Heart right ventricle (tissue), 16 donors: ENCODE data around the gene GMFB. TPM values are rescaled to one million over a fixed set of nuclear protein-coding genes. Genes with fewer than 3 reads are reported as not detected.

Source experiments
- ATAC-seq, 8 donors: fragments of 200-7000 bp; cut with Tn5 transposase; one replicate each; pipeline ENCODE4 v1.9.1; 2020; ENCODE audit warnings: mild to moderate bottlenecking in 8 of 8, moderate library complexity in 8 of 8, moderate number of reproducible peaks in 1 of 8
- DNase-seq, 2 donors: peaks; one replicate each; pipeline ENCODE4 v3.0.0-alpha.2; 2020
- H3K27ac ChIP-seq, 10 donors: fragments of 200-600 bp; sonication (generic) in 2 of 10; one replicate each; pipeline versions ENCODE4 v1.5.0 to v1.8.0; 2020 to 2022; ENCODE audit warnings: mild to moderate bottlenecking in 3 of 10
- H3K27me3 ChIP-seq, 7 donors: fragments of 200-600 bp; one replicate each; pipeline ENCODE4 v1.8.0; 2021 to 2022; ENCODE audit warnings: mild to moderate bottlenecking in 2 of 7
- H3K36me3 ChIP-seq, 9 donors: fragments of 200-600 bp; sonication (generic) in 1 of 9; one replicate each; pipeline versions ENCODE4 v1.5.0 to v1.8.0; 2020 to 2022; ENCODE audit warnings: mild to moderate bottlenecking in 2 of 9
- H3K4me1 ChIP-seq, 9 donors: fragments of 200-600 bp; sonication (generic) in 1 of 9; one replicate each; pipeline versions ENCODE4 v1.5.0 to v1.8.0; 2020 to 2022; ENCODE audit warnings: mild to moderate bottlenecking in 4 of 9
- H3K4me3 ChIP-seq, 10 donors: fragments of 200-600 bp; sonication (generic) in 2 of 10; one replicate each; pipeline versions ENCODE4 v1.5.0 to v1.8.0; 2020 to 2022; ENCODE audit warnings: mild to moderate bottlenecking in 7 of 10, moderate library complexity in 2 of 10
- H3K9me3 ChIP-seq, 11 donors: fragments of 200-600 bp in 10 of 11; sonication (generic) in 2 of 11; one replicate each; pipeline versions ENCODE4 v1.5.0 to v1.8.0; 2013 to 2022; ENCODE audit warnings: mild to moderate bottlenecking in 2 of 11, control low read depth in 1 of 11, moderate library complexity in 1 of 11
- CTCF ChIP-seq, 9 donors: fragments of 200-600 bp; sonication (generic) in 2 of 9; IDR thresholded peaks; one replicate each; pipeline versions ENCODE4 v1.5.0 to v1.8.0; 2021 to 2022; ENCODE audit warnings: antibody characterized with exemption in 9 of 9, mild to moderate bottlenecking in 5 of 9, moderate library complexity in 1 of 9
- WGBS, 2 donors: extraction: QIAGEN DNeasy Blood & Tissue Kit; methylation state at CpG; one replicate each; pipeline ENCODE4 v1.1.7; 2013; ENCODE audit warnings: inconsistent platforms in 1 of 2; 5-methylcytosine and 5-hydroxymethylcytosine counted together
- intact Hi-C, 10 donors: fragments of 100-400 bp; cut with DNase I; formaldehyde crosslinking; loops; one replicate each; pipeline versions ENCODE4 v1.11.1 to v1.14.2; 2022
- polyA plus RNA-seq, 2 donors: library from polyadenylated mRNA; stranded (reverse); fragments of 200-250 nt; gene quantifications; one replicate each; pipeline ENCODE4 v1.2.3, GENCODE V29; 2013
- total RNA-seq, 10 donors: library from RNA; stranded (reverse); fragmentation: NEBNext Ultra II Directional in 3 of 10; extraction: Animal tissue kit (Norgen Biotek cat#: 25700) in 3 of 10; gene quantifications; one replicate each; pipeline versions ENCODE4 v1.2.1 to v1.2.4, GENCODE V29; 2021 to 2023
- donor health status: Arrhythmogenic right ventricular cardiomyopathy.
- donor health status: ischemic (EF 13 %, LVEDD 7.1; RV severe dilation, severe dysfunction).
- donor health status: healthy with polysubstance abuse.
- donor health status: DM: no; HTN: yes; CAD: no.
- donor health status: DM: no; HTN: no; CAD: no.
- donor health status: ischemic (EF 25% LVEDD 6.9; RV normal size, moderate dysfunction).
- donor health status: ischemic (EF 25% LVEDD 5.7; RV mildly dilated, moderate dysfunction).
- donor health status: healthy.
- donor health status: DM: yes; HTN: yes; CAD: no.
- donor health status: Ischemic cardiomyopathy.
- donor health status: ischemic (EF 35%, LVEDD 5.7; RV mildly dilated, moderate dysfunction).
- donor health status: nonischemic (EF 11% LVEDD 7.7; RV severe dilation, severe dysfunction).
- donor health status: DM: yes; HTN: yes; CAD: no.
- donor health status: PGD.
- donor health status: ischemic (EF 29% LVEDD 5.4; RV normal size, mild dysfunction).
- donor health status: nonischemic (EF 23%, LVEDD 6.1; RV moderate dilation, normal function).

GMFB gene
- total and polyA plus RNA-seq, 12 donors, result 9.1 to 30.5 (median 19.6) TPM

GRCh38 chr14:54472315-54472714 lies 16.5 kb downstream of the GMFB start:
- H3K4me1 ChIP-seq, result peaks cover 0 to 18% (median 0%) of the 10 kb centered on the region in 9 donors
- DNase-seq, result no peak
- peak in 6 of 8 donors; percentile 40 to 67 (median 60) for ATAC-seq
- no peaks in the 10 kb centered on the region for H3K27me3 ChIP-seq
- H3K36me3 ChIP-seq, result peaks cover 0 to 52% (median 0%) of the 10 kb centered on the region in 9 donors
- peaks cover 0 to 9% (median 3%) of the 10 kb centered on the region in 11 donors for H3K9me3 ChIP-seq
- no peak for TF ChIP-seq CTCF (IDR thresholded peaks at IDR 0.05)
- intact Hi-C loops, result no loop called here
- WGBS, 2 donors, result 52 to 66% methylated on average over 4 of the region's 4 CpGs
- peak overlapping the region in 8 of 10 donors; percentile 3 to 71 (median 48) for H3K27ac ChIP-seq
- H3K4me3 ChIP-seq, result no peak overlapping the region

GRCh38 chr14:54471641-54472040 lies 17.1 kb downstream of the GMFB start:
- intact Hi-C loops, result no loop called here
- DNase-seq, result no peak
- Histone ChIP-seq H3K4me3 (no peak overlapping the region), H3K36me3 (peaks cover 0 to 45% (median 0%) of the 10 kb centered on the region in 9 donors), H3K27me3 (no peaks in the 10 kb centered on the region), H3K9me3 (peaks cover 0 to 15% (median 3%) of the 10 kb centered on the region in 11 donors), H3K4me1 (peaks cover 0 to 18% (median 0%) of the 10 kb centered on the region in 9 donors), H3K27ac (peak overlapping the region in 6 of 10 donors; percentile 3 to 71 (median 57))
- 62 to 68% methylated on average over 4 of the region's 4 CpGs for WGBS, 2 donors
- TF ChIP-seq CTCF (IDR thresholded peaks at IDR 0.05), result no peak
- peak in 6 of 8 donors; percentile 33 to 85 (median 63) for ATAC-seq

GRCh38 chr14:54470701-54471100 lies 18.1 kb downstream of the GMFB start:
- WGBS, 2 donors, result 89 to 93% methylated on average over 4 of the region's 4 CpGs
- DNase-seq, result no peak
- no peak overlapping the region for H3K4me3 ChIP-seq
- peaks cover 0 to 13% (median 0%) of the 10 kb centered on the region in 9 donors for H3K4me1 ChIP-seq
- no peak for ATAC-seq
- H3K9me3 ChIP-seq, result peaks cover 0 to 15% (median 3%) of the 10 kb centered on the region in 11 donors
- no peaks in the 10 kb centered on the region for H3K27me3 ChIP-seq
- H3K27ac ChIP-seq, result no peak overlapping the region
- intact Hi-C loops, result no loop called here
- TF ChIP-seq CTCF (IDR thresholded peaks at IDR 0.05), result no peak
- H3K36me3 ChIP-seq, result peaks cover 0 to 36% (median 0%) of the 10 kb centered on the region in 9 donors

- no peak for DNase-seq
- TF ChIP-seq CTCF (IDR thresholded peaks at IDR 0.05), result no peak
- H3K27me3 ChIP-seq, result no peaks in the 10 kb centered on the region
- peaks cover 0 to 15% (median 3%) of the 10 kb centered on the region in 11 donors for H3K9me3 ChIP-seq
- H3K4me1 ChIP-seq, result peaks cover 0 to 11% (median 0%) of the 10 kb centered on the region in 9 donors
- no peak overlapping the region for H3K27ac ChIP-seq
- H3K36me3 ChIP-seq, result peaks cover 0 to 6% (median 0%) of the 10 kb centered on the region in 9 donors
- no peak for ATAC-seq
- H3K4me3 ChIP-seq, result no peak overlapping the region
- intact Hi-C loops, result no loop called here
Measured at GRCh38 chr14:54467280-54467679, 21.5 kb downstream of the GMFB start.
